K562 (cell line): ENCODE data around the gene RFX7.

Source experiments
- CHD4 ChIP-seq: fragments of 200-600 bp; sonication (generic); IDR thresholded peaks from 3 replicates; pipeline ENCODE4 v1.6.1; 2012; ENCODE audit warnings: low read depth, mild to moderate bottlenecking, mixed read lengths, low read length, inconsistent platforms; ENCODE audit not compliant: insufficient read depth, insufficient replicate concordance, poor library complexity, severe bottlenecking
- DMBX1 ChIP-seq: fragments of 250-450 bp; sonication (Bioruptor Pico); IDR thresholded peaks from 2 replicates; pipeline ENCODE4 v1.8.0; 2022; ENCODE audit warnings: inconsistent platforms, mild to moderate bottlenecking, moderate library complexity, borderline replicate concordance
- EZH2 ChIP-seq: IDR thresholded peaks from 2 replicates; pipeline ENCODE4 v1.6.1; 2012; ENCODE audit warnings: low read depth, mild to moderate bottlenecking, inconsistent platforms, low read length, borderline replicate concordance
- MAFK ChIP-seq: IDR thresholded peaks from 2 replicates; pipeline ENCODE4 v1.6.1; 2011; ENCODE audit warnings: low read length, improper control_type of control experiment
- MYC ChIP-seq, 2 experiments: fragments of 250-450 bp in 1 of 2; sonication (Bioruptor Pico) in 1 of 2; IDR thresholded peaks; 2 replicates each; pipeline versions ENCODE4 v1.5.1 to v1.6.1; 2012 to 2021; ENCODE audit warnings: low read depth in 2 of 2, borderline replicate concordance in 1 of 2, improper control_type of control experiment in 1 of 2, low read length in 1 of 2, mild to moderate bottlenecking in 1 of 2, moderate library complexity in 1 of 2
- POLR2AphosphoS5 ChIP-seq: IDR thresholded peaks from 2 replicates; pipeline ENCODE4 v1.6.1; 2011; ENCODE audit warnings: mild to moderate bottlenecking, low read depth, low read length, moderate library complexity; ENCODE audit not compliant: control insufficient read depth, insufficient read depth
- RUNX1 ChIP-seq: sonication (generic); IDR thresholded peaks from 2 replicates; pipeline ENCODE4 v1.6.1; 2016; ENCODE audit warnings: antibody characterized with exemption, low read depth
- SMARCB1 ChIP-seq: IDR thresholded peaks from 2 replicates; pipeline ENCODE4 v1.6.1; 2011; ENCODE audit warnings: improper control_type of control experiment, low read depth; ENCODE audit not compliant: insufficient read length
- SP1 ChIP-seq: sonication (generic); formaldehyde crosslinking; IDR thresholded peaks from 2 replicates; pipeline ENCODE4 v1.8.1; 2022; ENCODE audit warnings: mild to moderate bottlenecking, missing genetic modification reagents
- ZBTB8A ChIP-seq: fragments of 450-650 bp; IDR thresholded peaks from 2 replicates; pipeline ENCODE4 v1.6.1; 2018; ENCODE audit warnings: mild to moderate bottlenecking, moderate library complexity; ENCODE audit not compliant: partially characterized antibody
- ZNF644 ChIP-seq: fragments of 200-800 bp; sonication (Bioruptor generic); IDR thresholded peaks from 2 replicates; pipeline ENCODE4 v1.6.1; 2016; ENCODE audit warnings: low read depth, missing genetic modification characterization, missing compliant biosample characterization

- TF ChIP-seq SMARCB1 (no peak), RUNX1 (no peak), ZBTB8A (no peak), POLR2AphosphoS5 (no peak), SP1 (no peak), CHD4 (no peak), MAFK (no peak), EZH2 (no peak), ZNF644 (tag) (no peak), DMBX1 (CRISPR knock-in tag) (no peak), MYC (IDR thresholded peaks at IDR 0.05; ENCODE audit: low read depth, low read length) (no peak), MYC (CRISPR knock-in tag; IDR thresholded peaks at IDR 0.05; ENCODE audit: borderline replicate concordance, low read depth) (no peak)
These were observed 3.6 kb upstream of the RFX7 start for GRCh38 chr15:56247266-56247665.
